K562 (cell line): ENCODE data around the gene POM121. TPM values are rescaled to one million over a fixed set of nuclear protein-coding genes. Genes with fewer than 3 reads are reported as not detected.
A peak's percentile ranks its signal among the peaks of the same experiment; 100 is the strongest.
"Not testable (repeated sequence)": the region's sequence is repeated elsewhere in the genome, so short reads cannot be mapped to it uniquely, and the experiment has no call there.

Experiments used
- ATAC-seq: fragments of 200-7000 bp; cut with Tn5 transposase; 3 replicates; pipeline ENCODE4 v1.9.1; 2020; ENCODE audit warnings: moderate library complexity
- BruUV-seq: library from RNA; stranded (reverse); fragments of 400-500 nt; replicated peaks from 2 replicates; lab custom pipeline; 2021; lab: Mats Ljungman, UMichigan
- CTCF ChIA-PET: fragments of 300-600 bp; formaldehyde crosslinking; extraction: SDS; loops from one replicate; lab custom pipeline; 2021; ENCODE audit warnings: low intra/inter-chr PET ratio; lab: Yijun Ruan, JAX
- POLR2A ChIA-PET: fragments of 300-600, 350-650 bp; sonication (Branson Sonifier 250); formaldehyde crosslinking; extraction: SDS; loops from one replicate; lab custom pipeline; 2021; ENCODE audit warnings: antibody characterized with exemption, inconsistent platforms; lab: Yijun Ruan, JAX
- DNase-seq, 4 experiments: peaks; one replicate each; pipeline versions ENCODE4 v3.0.0 to v3.0.0-alpha.2; 2011 to 2018; ENCODE audit warnings: low spot score in 3 of 4, mixed read lengths in 3 of 4; ENCODE audit errors: extremely low read depth in 1 of 4
- FAIRE-seq: peaks from 2 replicates; lab custom pipeline; 2011; peaks lifted over from hg19 to GRCh38; lab: Jason Lieb, UNC
- H2AFZ ChIP-seq: 2 replicates; pipeline ENCODE4 v1.6.0; 2011; ENCODE audit warnings: low read depth, low read length, control low read depth, inconsistent platforms
- H3K27ac ChIP-seq: fragments of 200-600 bp; 3 replicates; pipeline ENCODE4 v1.8.0; 2011; ENCODE audit warnings: low read depth, mild to moderate bottlenecking, control low read depth, inconsistent platforms, low read length, moderate library complexity, mixed read lengths; ENCODE audit errors: extremely low read depth
- H3K27me3 ChIP-seq, 2 experiments: fragments of 300-600 bp in 1 of 2; 2 replicates in 1 of 2; 3 replicates in 1 of 2; pipeline versions ENCODE4 v1.6.0 to v1.8.0; 2011; ENCODE audit warnings: inconsistent platforms in 2 of 2, low read length in 2 of 2, mild to moderate bottlenecking in 1 of 2, mixed read lengths in 1 of 2, moderate library complexity in 1 of 2; ENCODE audit not compliant: control insufficient read depth in 2 of 2, insufficient read depth in 2 of 2
- H3K36me3 ChIP-seq: fragments of 300-600 bp; 3 replicates; pipeline ENCODE4 v1.8.0; 2011; ENCODE audit warnings: mild to moderate bottlenecking, low read length, inconsistent platforms; ENCODE audit not compliant: control insufficient read depth, insufficient read depth
- H3K4me1 ChIP-seq, 2 experiments: fragments of 200-600 bp in 1 of 2; replicated peaks in 1 of 2; 2 replicates in 1 of 2; 3 replicates in 1 of 2; pipeline versions ENCODE4 v1.5.1 to v1.8.0; 2011; ENCODE audit warnings: inconsistent platforms in 2 of 2, low read length in 2 of 2, mild to moderate bottlenecking in 1 of 2, mixed read lengths in 1 of 2, moderate library complexity in 1 of 2; ENCODE audit not compliant: control insufficient read depth in 2 of 2, insufficient read depth in 2 of 2
- H3K4me2 ChIP-seq: 2 replicates; pipeline ENCODE4 v1.6.1; 2011; ENCODE audit warnings: low read length, control low read depth, inconsistent platforms, mixed read lengths; ENCODE audit not compliant: insufficient read depth
- H3K4me3 ChIP-seq: fragments of 200-600 bp; sonication (generic), shearing (Covaris generic); 2 replicates; pipeline ENCODE4 v1.5.1; 2016; ENCODE audit warnings: control low read depth, inconsistent platforms
- H3K79me2 ChIP-seq: fragments of 200-600 bp; 3 replicates; pipeline ENCODE4 v1.8.0; 2011; ENCODE audit warnings: low read length, inconsistent platforms; ENCODE audit not compliant: control insufficient read depth, insufficient read depth
- H3K9ac ChIP-seq, 2 experiments: 2 replicates each; pipeline versions ENCODE4 v1.6.0 to v1.6.1; 2011; ENCODE audit warnings: low read depth in 2 of 2, low read length in 2 of 2, control low read depth in 1 of 2, inconsistent platforms in 1 of 2, mild to moderate bottlenecking in 1 of 2, mixed read lengths in 1 of 2; ENCODE audit not compliant: insufficient read depth in 1 of 2
- H3K9me1 ChIP-seq: one replicate; pipeline ENCODE4 v1.6.0; 2011; ENCODE audit warnings: inconsistent platforms, mild to moderate bottlenecking, low read length, moderate library complexity; ENCODE audit not compliant: control insufficient read depth, insufficient read depth
- H3K9me3 ChIP-seq: replicated peaks from 2 replicates; pipeline ENCODE4 v1.5.1; 2011; ENCODE audit warnings: low read depth, low read length, inconsistent platforms; ENCODE audit not compliant: control insufficient read depth, insufficient read depth
- H4K20me1 ChIP-seq: replicated peaks from 2 replicates; pipeline ENCODE4 v1.6.1; 2011; ENCODE audit warnings: low read length, inconsistent platforms, mixed read lengths; ENCODE audit not compliant: control insufficient read depth, insufficient read depth
- POLR2G ChIP-seq: fragments of 200-400 bp; formaldehyde crosslinking; IDR thresholded peaks from 2 replicates; pipeline ENCODE4 v1.6.1; 2017; ENCODE audit warnings: low read depth, mild to moderate bottlenecking, antibody characterized with exemption, low read length, moderate library complexity
- WGBS: fragments of 100-300 bp; shearing (Covaris generic); methylation state at CpG from one replicate; pipeline ENCODE4 v1.1.6; 2016; ENCODE audit warnings: low coverage, mixed read lengths; ENCODE audit not compliant: insufficient coverage; ENCODE audit errors: missing lambda C conversion rate; 5-methylcytosine and 5-hydroxymethylcytosine counted together
- in situ Hi-C: fragments of 300-500 bp; cut with MboI; formaldehyde crosslinking; loops from 4 replicates; pipeline ENCODE4 v1.15.0; 2018; ENCODE audit warnings: inconsistent platforms, mixed read lengths
- intact Hi-C: fragments of 100-400 bp; cut with micrococcal nuclease; formaldehyde crosslinking; loops from 2 replicates; pipeline ENCODE4 v1.14.2; 2022
- polyA plus RNA-seq, 8 experiments: library from polyadenylated mRNA; depleted of rRNA in 4 of 8; stranded (reverse) in 5 of 8; unstranded in 3 of 8; fragments of >200 nt; fragmentation: Nextera tagmentation in 2 of 8; fragmentation: Illumina TruSeq in 1 of 8; extraction: Ambion mirVana in 2 of 8; extraction: Trizol in 1 of 8; gene quantifications; 2 replicates each; pipeline versions ENCODE4 v1.2.1 to v1.2.3, GENCODE V29; 2011 to 2014; ENCODE audit warnings: inconsistent platforms in 1 of 8, missing spikeins in 1 of 8
- total RNA-seq, 7 experiments: library from RNA; depleted of rRNA in 6 of 7; stranded (reverse); fragments of >200 nt in 6 of 7; fragmentation: Illumina TruSeq in 2 of 7; extraction: Trizol in 2 of 7; gene quantifications; 2 replicates each; pipeline versions ENCODE4 v1.2.1 to v1.2.3, GENCODE V29; 2011 to 2021; ENCODE audit warnings: low replicate concordance in 1 of 7

POM121 gene
- total and polyA plus RNA-seq, 9 of the 15 experiments (the other 6 are each of a cell fraction or from before 2014, with no cell fraction given) = 3.6 to 112 (median 12.5) TPM

GRCh38 chr7:72942022-72942705 is 17.3 kb downstream of the POM121 start:
- H3K9ac ChIP-seq, H3K9me3 ChIP-seq, H3K4me1 ChIP-seq, intact Hi-C loops, FAIRE-seq, H3K9me1 ChIP-seq, H3K79me2 ChIP-seq, ATAC-seq, H3K4me2 ChIP-seq, H3K4me3 ChIP-seq, H4K20me1 ChIP-seq, H3K27ac ChIP-seq, H3K27me3 ChIP-seq, H2AFZ ChIP-seq, BruUV-seq, POLR2A ChIA-PET, DNase-seq, CTCF ChIA-PET: not testable (repeated sequence)
- in situ Hi-C loops = loop anchor here (10.0 kb wide), 1 partner anchor 503 kb away; no protein-coding TSS in a partner anchor
- TF ChIP-seq POLR2G = 0 out of 2 replicates have a peak, but pooled peaks have one; percentile 16
- peaks cover 35% of the 10 kb centered on the region; the same call in 1 of the 3 replicates for H3K36me3 ChIP-seq
- WGBS = 91% methylated on average over 5 of the region's 20 CpGs

GRCh38 chr7:72942956-72943355 is 18.1 kb downstream of the POM121 start:
- intact Hi-C loops, H3K4me2 ChIP-seq, H3K4me1 ChIP-seq, H4K20me1 ChIP-seq, POLR2A ChIA-PET, H3K79me2 ChIP-seq, CTCF ChIA-PET, ATAC-seq, H3K27me3 ChIP-seq, H2AFZ ChIP-seq, DNase-seq, H3K9me1 ChIP-seq, H3K27ac ChIP-seq, H3K9ac ChIP-seq, BruUV-seq, H3K4me3 ChIP-seq, FAIRE-seq, H3K9me3 ChIP-seq: not testable (repeated sequence)
- peak; percentile 45; the same call in 1 of the 2 replicates for TF ChIP-seq POLR2G
- 81% methylated on average over 14 of the region's 25 CpGs for WGBS
- in situ Hi-C loops = loop anchor here (10.0 kb wide), 1 partner anchor 502 kb away; no protein-coding TSS in a partner anchor
- H3K36me3 ChIP-seq = peaks cover 31% of the 10 kb centered on the region; the same call in 1 of the 3 replicates

GRCh38 chr7:72944937-72945336 is 20.0 kb downstream of the POM121 start:
- FAIRE-seq, intact Hi-C loops, H3K9ac ChIP-seq, H3K27me3 ChIP-seq, POLR2A ChIA-PET, H2AFZ ChIP-seq, H3K4me3 ChIP-seq, H3K27ac ChIP-seq, ATAC-seq, H3K4me2 ChIP-seq, H3K79me2 ChIP-seq, H4K20me1 ChIP-seq, H3K9me1 ChIP-seq, DNase-seq, BruUV-seq, H3K9me3 ChIP-seq, H3K4me1 ChIP-seq, CTCF ChIA-PET: not testable (repeated sequence)
- in situ Hi-C loops = loop anchor here (10.0 kb wide), 1 partner anchor 500 kb away; no protein-coding TSS in a partner anchor
- peaks cover 23% of the 10 kb centered on the region; the same call in 1 of the 3 replicates for H3K36me3 ChIP-seq
- WGBS = 93% methylated on average over 6 of the region's 15 CpGs
